Measurements from ENCODE around the gene GINS1.

The GINS1 gene

GRCh38 chr20:25390538-25391528 lies 16.6 kb upstream of the GINS1 start, which contains the start of gene ABHD12:
ABHD12 (minus strand) TSS chr20:25390835; CDS start chr20:25390703, 132 bp downstream.
- no peak for TF ChIP-seq CTCF (IDR thresholded peaks at IDR 0.05; ENCODE audit: insufficient read depth, low read depth, low read length, missing control alignments)
- H3K4me3 ChIP-seq (ENCODE audit: low read depth, low read length), result peak within 1 kb of the TSS; percentile 98
- peak; percentile 98 for DNase-seq (ENCODE audit: low read depth)

GRCh38 chr20:25394276-25394675 lies 13.2 kb upstream of the GINS1 start:
- H3K4me3 ChIP-seq (ENCODE audit: low read depth, low read length), result no peak overlapping the region
- TF ChIP-seq CTCF (IDR thresholded peaks at IDR 0.05; ENCODE audit: insufficient read depth, low read depth, low read length, missing control alignments), result no peak
- no peak for DNase-seq (ENCODE audit: low read depth)

- peak; percentile 11 for DNase-seq (ENCODE audit: low read depth)
- no peak overlapping the region for H3K4me3 ChIP-seq (ENCODE audit: low read depth, low read length)
- no peak for TF ChIP-seq CTCF (IDR thresholded peaks at IDR 0.05; ENCODE audit: insufficient read depth, low read depth, low read length, missing control alignments)
Observed at GRCh38 chr20:25394996-25395395, 12.5 kb upstream of the GINS1 start.

- no peak overlapping the region for H3K4me3 ChIP-seq (ENCODE audit: low read depth, low read length)
- TF ChIP-seq CTCF (IDR thresholded peaks at IDR 0.05; ENCODE audit: insufficient read depth, low read depth, low read length, missing control alignments), result no peak
Observed at GRCh38 chr20:25397096-25397495, 10.4 kb upstream of the GINS1 start.

GRCh38 chr20:25397821-25398220 lies 9.7 kb upstream of the GINS1 start:
- no peak overlapping the region for H3K4me3 ChIP-seq (ENCODE audit: low read depth, low read length)
- TF ChIP-seq CTCF (IDR thresholded peaks at IDR 0.05; ENCODE audit: insufficient read depth, low read depth, low read length, missing control alignments), result no peak
- no peak for DNase-seq (ENCODE audit: low read depth)

More at GRCh38 chr20:25397096-25397495, 10.4 kb upstream of the GINS1 start:
- DNase-seq (ENCODE audit: low read depth), result peak; percentile 21

GRCh38 chr20:25398376-25399036 lies 9.0 kb upstream of the GINS1 start:
- TF ChIP-seq CTCF (IDR thresholded peaks at IDR 0.05; ENCODE audit: insufficient read depth, low read depth, low read length, missing control alignments), result no peak
- no peak overlapping the region for H3K4me3 ChIP-seq (ENCODE audit: low read depth, low read length)
- DNase-seq (ENCODE audit: low read depth), result no peak
